IPS DF 4.7 (cell line): ENCODE results near the gene GDF10.

Source experiments
- DNase-seq: peaks from one replicate; pipeline ENCODE4 v3.0.0-alpha.2; 2013; ENCODE audit warnings: low spot score; ENCODE audit errors: extremely low read depth

GDF10 gene

DNA sequence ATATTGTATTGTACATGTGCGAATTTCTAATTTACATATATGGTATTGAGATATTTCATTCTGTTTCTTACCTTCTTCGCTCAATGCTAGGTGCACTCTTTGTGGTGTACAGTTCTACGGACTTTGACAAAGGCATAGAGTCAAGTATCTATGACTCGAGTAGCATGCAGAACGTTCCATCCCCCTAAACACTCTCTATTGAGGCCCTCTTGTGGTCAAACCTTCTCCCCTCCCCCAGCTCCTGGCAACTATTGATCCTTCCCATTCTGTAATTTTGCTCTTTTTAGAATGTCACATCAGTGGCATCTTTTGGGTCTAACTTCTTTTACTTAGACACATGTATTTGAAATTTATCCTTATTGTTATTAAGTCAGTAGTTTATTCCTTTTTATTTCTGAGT lies 30.7 kb upstream of the GDF10 start:
- no peak for DNase-seq

DNA sequence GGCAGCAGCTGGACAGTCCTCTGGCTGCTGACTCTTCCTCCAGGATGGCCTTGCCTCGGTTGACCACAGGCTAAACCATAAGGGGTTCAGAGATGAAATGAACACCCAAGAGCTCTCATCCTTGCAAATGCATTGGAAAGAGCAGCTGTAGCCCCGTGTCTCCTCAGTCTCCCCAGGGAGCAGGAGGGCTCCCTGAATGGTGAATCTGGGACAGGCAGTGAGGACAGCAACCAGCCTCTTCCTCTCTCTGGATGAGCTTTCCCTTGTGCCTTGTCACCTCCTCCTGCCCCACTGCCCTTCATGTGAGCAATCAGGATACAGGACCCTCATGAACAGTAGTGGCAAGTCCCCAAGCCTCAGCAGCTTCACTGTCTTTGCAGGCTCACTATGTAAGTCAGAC lies 23.9 kb upstream of the GDF10 start:
- no peak for DNase-seq

DNA sequence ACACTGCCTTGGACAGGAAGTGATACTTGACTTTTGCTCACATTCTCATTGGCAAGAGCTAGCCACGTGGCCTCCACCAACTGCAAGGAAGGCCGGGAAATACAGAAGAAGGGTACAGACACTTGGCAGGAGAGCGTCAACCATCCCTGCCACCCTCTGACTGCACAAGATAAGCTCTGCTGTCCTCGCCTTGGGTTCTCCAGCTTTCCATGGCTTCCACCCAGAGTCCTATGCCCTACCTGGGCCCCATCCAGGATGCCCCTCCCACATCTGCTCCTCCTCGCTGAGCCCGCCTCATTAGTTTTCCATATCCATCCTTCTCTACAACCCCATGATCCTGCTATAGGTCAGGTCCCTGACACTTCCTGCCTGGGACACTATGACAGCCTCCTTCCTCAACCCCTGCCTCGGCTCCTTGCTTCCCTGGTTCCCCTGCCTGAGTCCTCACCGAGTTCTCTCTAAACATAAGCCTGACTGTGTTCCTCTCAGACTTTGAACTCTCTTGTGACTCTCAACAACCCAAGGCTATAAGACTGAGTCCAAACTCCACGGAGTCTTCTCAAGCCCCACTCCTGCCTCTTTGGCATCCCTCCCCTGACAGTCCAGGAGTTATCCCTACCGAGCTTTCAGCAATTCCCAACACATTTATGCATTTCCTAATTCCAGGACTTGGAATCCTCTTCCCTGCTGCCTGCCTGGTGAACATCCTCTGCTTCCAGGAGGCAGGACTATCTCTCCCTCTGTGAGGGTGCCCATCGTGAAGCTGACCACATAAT lies 23.2 kb upstream of the GDF10 start:
- no peak for DNase-seq

DNA sequence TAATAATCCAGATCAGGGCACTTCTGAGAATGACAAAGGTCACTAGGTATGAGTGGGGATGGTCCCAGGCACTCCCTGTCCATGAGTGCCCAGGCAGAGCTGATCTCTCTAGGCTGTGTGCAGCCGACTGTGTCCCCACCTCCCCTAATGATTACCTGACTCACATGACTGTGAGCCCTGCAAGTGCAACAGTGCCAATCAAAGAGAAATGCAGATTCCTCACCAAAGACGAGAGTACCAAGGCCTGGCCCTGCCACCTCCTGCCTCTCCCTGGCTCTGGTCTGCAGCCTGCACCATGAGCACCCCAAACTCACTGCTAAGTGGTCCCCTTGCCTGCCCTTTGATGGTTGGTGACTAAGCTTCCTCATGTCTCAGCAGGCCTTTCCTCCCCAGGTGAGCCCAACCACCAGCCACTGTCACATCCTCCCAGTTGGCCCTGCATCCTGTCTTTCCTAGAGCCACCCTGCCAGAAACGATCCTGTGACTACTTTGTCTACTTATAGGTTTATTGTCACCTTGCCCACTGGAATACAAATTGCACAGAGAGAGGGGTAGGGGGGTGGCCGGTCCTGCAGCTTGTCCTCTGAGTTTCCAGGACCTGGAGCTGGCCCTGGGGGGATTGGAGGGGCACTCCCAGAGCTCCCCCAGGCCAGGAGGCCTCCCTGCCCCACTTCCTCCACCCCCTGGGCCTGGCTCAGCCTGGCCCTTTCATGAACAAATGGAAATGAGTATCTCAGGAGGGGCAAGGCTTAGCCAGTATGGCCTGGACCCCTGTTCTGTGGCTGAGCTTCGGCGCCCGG lies 22.4 kb upstream of the GDF10 start:
- no peak for DNase-seq

DNA sequence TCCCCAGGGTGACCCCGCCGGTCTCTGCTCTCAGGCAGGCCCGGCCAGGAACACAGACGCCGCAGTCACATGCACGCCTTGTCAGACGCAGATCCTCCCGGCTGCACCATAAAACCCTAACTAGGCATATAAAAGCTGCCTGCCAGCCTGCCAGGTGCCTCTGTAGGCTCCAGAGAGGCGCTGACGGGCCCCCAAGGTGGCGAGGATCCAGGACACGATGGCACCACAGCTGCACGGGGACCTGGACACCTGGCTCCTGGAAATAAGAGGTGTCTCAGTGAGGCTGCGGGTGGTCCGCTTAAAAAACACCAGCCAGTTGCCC lies 21.9 kb upstream of the GDF10 start:
- no peak for DNase-seq

DNA sequence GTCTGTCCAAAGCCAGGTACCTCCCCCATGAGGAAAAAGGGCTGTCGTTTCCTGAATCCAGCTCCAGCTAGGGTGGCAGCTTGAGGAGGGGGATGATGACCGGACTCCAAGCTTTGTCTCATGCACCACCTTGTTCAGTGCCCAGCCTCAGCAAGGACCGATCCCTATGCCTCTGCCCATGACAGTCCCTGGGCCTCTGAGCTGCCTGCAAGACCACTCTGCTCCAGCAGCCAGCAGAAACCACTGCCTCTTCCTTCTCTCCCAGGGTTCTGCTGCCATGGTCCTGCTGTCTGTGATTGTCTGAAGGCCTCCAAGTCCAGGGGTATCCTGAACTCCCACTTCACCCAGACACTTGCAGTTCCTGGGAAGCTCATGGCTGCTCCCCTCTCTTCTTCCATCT lies 21.3 kb upstream of the GDF10 start:
- no peak for DNase-seq

DNA sequence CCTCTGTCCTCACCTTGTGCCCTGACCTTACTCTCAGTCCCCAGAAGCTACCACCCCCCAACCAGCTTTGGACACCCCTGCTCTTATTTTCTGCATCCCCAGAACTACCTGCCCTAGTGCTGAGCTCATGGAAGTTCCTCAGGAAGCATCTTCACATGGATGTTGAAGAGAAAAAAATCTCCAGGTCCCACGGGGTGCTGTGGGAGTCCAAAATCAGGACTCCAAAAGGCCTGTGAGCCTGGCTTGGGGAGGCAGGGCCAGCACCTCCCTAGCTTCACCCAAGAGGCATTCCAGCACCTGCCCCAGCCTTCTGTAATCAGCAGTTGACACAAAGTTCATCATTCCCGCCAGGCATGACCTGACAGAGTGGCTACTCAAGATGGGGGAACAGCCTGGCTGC lies 20.7 kb upstream of the GDF10 start:
- no peak for DNase-seq

DNA sequence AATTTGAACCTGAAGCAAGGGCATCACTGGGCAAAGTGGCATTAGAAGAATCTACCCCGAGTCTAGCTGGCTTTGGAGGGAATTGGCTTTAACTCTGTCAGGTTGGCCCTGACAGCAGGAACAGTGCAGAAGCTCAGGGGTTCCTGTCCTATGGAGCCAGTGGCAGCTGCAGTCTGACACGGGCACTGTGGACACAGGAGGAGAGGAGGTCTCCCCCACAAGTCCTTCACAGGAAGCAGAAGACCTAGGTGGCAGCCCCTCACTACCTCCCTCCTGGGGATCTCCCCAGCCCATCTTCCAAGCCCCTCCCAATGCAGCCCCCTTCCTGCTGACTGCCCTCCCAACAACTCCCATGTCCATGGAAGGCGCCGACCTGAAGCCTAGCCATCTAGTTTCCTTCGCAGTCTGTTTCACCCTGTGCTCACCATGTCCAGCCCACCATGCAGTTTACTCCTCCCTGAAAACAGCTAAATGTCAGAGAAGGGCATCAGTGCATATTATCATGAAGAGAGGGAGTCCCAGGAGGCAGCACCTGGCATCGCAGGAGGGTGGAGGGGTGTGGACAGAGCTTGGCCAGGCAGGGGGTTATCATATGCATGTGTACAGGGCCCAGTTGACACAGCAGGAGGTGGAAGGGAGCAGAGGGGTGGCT lies 17.9 kb upstream of the GDF10 start:
- DNase-seq = no peak

DNA sequence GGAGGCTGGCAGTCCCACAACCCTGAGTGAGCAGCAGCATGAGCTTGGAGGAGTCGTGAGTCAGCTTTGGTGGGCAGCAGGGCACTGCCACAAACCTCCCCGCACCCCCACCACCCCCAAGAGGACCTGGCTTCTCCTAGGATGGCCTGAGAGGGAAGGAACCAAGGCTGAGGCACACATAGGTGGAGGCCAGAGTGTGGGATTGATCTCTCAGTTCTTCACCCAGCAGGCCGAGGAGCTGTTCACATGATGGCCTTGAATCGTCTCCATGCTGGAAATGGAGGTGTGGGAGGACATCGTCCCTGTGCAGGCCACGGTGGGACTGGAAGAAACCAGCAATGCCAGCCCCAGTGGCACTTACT lies 17.4 kb upstream of the GDF10 start:
- no peak for DNase-seq

DNA sequence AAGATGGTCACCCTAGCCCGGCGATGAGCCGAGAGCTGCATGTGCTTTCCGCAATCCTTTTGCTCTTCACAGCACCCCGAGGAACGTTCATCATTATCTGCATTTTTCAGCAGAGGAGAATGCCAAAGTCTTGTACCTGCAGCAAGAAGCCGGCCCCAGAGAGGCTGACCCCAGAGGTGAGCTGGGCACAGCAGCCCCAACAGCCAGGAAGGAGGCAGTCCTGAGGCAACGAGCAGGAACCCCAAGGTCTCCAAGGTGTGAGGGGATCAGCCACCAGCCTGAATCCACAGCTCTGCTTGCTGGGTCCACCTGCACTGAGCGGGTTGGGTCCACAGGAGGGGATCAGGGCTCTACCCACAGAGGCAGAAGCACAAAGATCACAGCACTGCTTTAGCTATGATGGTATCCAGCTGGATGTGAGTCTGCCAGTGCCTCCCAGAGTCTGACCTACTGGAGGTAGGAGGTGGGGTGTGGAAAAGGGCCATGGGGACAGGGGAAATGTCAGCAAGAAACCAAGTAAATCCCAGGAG lies 16.8 kb upstream of the GDF10 start:
- no peak for DNase-seq

DNA sequence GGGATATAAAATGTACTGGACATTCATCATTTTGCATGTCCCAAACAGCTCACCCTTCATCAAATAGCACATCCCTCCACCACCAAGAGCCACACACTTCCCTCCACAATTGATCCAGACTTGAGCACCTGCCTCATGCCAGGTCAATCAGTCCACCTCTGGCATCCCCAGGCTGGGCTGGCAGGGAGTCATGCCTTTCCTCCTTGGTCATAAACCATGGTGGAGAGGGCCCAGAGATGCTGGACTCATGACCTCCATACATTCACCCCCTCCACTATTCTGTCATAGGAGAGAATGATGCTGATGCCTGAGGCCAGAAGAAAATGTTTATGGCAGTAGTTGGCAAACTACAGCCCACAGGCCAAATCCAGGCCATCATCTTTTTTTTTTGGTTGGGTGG lies 16.1 kb upstream of the GDF10 start:
- no peak for DNase-seq

DNA sequence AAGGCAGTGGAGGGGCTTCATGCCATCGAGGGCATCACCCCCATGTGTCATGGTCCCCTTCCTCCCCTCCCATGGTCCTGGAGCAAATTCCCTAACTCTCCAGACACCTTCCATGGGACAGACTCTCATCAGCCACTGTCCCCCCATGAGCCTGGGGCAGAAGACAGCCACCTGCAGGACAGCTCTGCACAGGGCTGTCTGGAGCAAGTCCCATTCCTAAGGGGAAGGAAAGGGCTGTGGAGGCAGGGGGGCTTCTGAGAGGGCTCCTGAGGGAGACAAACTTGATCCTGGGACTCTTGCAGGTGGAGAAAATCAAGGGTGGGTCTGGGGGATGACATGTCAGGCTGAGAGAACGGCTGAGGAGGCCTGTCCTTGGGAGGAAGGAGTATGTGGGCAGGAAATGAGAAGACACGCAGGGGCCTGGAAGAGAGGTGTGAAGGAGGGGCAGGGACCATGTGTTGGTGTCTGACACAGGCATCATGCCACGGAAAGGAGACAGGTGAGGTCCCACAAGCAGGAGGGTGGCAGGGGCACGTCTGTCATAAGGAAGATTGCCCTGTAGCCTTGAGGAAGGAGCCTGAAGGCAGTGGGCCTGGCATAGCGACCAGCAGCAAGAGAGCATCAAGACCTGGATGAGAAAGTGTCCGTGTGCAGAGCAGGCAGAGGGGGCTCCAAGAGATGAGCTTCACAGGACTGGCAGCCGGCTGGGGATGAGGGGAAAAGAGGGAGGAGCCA lies 14.4 kb upstream of the GDF10 start:
- no peak for DNase-seq

DNA sequence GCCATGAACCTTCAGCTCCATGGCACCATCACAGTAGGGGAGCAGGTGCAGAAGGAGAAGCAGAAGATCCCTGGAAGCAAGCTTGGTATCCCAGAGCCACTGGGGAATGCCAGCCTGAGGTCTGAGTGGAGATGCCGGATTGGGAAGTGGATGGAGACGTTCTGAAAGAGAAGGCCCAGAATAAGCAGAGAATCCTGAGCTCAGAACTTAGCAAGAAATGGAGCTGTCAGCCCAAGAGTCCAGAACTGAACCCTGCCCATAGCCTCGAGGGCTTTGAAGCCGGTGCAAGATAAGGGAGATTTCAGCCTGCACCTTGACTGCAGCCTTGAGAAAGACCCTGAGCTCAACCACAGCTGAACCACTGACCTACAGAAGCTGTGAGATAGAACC lies 13.9 kb upstream of the GDF10 start:
- DNase-seq = no peak

DNA sequence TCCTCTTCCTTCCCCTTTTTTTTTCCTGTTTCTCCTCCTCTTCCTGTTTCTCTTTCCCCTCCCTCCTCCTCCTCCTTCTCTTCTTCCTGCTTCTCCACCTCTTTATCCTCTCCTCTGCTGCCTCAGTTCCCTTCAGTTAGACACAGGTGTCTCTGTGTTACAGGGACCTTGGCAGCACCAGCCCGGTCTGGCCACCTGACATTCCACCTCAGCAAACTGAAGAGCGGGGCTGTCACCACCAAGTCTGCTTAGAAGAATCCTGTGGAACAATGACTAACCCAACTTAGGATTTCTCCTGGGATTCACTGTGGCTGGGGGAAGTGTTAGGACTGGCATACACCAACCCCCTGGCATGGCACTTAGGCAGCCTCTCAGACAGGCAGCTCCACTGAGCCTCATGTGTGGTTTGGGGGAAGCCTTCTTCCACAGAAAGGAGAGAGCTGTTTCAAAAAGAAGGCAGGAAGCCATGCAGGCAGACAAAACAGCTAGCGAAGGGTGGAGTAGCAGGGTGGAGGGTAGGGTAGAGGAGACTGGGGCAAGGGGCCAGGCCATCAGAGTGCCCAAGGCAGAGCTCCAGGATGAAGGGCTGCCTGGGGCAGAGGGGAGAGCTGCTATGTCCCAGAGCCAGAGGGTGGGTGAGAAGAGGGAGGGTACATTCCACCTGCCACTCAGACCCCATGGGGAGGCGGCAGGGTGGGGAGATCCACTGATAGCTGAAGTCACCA lies 13.2 kb upstream of the GDF10 start:
- DNase-seq = no peak

DNA sequence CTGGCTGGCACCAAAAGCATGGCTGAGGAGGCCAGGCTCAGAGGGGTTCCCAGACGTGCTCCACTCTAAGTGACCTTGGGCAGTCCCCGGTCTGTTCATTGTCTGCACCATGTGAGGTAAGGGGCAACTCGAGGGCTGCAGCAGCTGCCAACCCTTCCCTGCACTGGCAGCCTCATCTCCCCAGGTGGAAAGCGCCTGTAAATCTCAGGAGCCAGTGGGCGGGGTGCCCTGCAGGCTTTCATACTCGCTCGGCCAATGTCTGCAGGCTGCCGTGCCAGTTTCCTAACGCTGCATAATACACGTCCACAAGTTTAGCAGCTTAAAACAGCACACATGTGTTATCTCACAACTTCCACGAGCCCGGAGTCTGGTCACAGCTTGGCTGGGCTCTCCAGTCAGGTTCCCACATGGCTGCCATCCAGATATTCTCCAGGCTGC lies 12.6 kb upstream of the GDF10 start:
- no peak for DNase-seq

DNA sequence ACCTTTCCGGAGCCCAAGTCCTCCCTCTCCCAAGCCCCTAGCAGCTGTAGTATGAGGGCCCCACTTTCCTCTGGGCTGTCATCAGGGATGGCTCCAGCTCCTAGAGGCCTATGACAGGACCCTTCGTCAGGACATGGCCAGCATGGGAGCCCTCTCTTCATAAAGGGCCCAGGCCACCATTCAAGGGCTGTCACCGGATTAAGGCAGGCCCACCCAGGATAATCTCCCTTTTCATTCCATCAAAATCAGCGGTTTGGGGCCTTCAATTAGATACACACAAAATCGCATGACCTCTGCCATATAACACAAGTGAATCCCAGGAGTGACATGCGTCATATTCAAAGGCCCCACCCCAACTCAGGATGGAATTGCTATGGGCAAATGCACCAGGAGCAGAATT lies 12.2 kb upstream of the GDF10 start:
- no peak for DNase-seq

DNA sequence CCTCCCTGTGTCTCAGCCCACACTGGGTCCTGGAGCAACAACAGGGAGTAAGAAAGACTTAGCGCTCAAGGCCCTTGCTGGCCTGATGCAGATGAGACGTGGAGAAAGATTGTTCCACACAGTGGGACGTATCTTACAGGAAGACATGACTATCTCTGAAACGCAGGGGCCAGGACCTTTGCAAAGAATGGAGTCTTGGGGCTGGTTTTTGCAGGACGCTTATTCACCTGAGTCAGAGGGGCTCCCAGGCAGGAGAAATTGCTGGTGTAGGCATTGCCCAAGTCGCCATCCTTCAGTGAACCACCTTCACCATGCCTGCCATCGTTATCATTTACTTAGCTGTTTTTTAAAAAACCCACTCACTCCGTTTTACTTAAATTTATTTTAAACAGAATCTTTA lies 11.8 kb upstream of the GDF10 start:
- no peak for DNase-seq

DNA sequence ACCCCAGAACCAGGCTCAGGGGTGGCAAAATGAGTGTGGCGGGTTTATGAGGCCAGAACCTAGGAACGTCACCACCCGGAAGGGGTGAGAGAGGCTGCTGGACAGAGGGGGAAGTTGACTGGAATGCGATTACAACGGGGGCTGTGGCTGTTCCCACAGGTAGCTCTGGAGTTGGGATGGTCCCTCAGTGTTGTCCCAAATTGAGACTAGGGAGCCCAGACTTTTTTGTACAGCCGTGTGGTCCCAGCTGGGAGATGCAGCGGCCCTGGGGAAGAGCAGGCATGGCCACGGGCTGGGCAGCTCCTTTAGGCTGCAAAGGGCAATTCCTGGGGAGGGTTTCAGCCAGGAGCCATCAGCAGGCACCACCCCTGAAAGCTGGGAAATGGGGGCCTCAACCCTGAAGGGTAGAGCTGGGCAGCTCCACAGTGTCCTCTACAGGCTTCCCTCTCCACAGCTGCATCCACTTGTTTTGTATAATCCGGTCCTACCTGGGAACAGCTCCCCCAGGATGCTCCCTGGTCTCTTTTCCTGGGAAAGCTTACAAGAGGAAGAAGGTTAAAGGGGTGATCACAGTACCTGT lies 11.0 kb upstream of the GDF10 start:
- DNase-seq = no peak

DNA sequence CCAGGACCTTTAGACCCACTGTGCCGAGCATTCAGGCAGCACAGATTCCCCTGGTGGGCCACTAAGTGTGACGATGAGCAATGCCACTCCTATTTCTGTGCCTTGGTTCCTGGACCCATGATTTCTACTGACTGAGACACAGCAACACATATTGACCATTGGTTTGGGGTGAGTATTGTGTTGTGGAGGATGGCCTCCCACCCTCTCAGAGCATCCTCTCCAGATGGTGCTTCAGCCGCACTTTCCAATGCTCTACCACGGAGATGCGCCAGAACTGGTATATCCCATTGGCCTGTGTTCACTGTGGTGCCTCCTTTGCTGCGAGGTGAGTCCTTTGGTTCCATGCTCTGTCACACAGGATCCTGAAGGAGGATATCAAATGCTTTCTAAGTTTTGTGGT lies 10.1 kb upstream of the GDF10 start:
- no peak for DNase-seq

DNA sequence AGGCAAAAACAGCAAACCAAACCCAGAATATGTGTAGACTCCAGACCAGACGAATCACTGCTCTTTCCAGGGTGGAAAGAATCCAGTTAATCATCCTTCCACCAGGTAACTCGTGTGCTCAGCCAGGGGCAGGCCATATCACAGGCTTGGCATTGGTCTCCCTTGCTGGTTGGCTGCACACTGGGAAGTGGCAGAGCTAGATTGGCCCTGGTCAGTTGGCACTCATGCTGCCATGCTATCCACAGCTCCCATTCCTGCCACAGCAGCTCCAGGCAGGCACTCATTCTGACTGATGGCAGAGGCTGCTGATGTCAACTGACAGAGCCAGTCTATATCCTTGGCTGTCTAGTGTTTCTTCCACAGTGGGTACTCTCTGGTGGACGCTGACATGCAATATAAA lies 9.7 kb upstream of the GDF10 start:
- DNase-seq = no peak

DNA sequence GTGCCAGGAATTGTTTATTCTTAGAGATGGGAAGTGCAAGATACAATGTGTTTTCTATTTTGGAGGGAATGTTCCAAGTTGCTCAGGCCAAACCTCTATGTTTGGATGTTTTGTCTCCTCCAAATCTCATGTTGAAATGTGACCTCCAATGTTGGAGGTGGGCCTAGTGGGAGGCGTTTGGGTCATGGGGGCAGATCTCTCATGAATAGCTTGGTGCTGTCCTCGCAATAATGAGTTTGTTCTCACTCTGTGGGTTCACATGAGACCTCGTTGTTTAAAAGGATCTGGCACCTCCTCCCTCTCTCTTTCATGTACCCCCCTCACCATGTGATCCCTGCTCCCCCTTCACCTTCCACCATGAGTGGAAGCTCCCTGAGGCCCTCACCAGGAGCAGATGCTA lies 8.3 kb upstream of the GDF10 start:
- no peak for DNase-seq
